HG03135 (cell line): ENCODE measurements around the gene METTL6.
"Not testable (repeated sequence)": the region's sequence is repeated elsewhere in the genome, so short reads cannot be mapped to it uniquely, and the experiment has no call there.

Experiments used
- ATAC-seq: cut with Tn5 transposase; IDR thresholded peaks from one replicate; pipeline ENCODE4 v1.9.1; 2021; ENCODE audit warnings: mild to moderate bottlenecking, moderate library complexity; ENCODE audit not compliant: unreplicated experiment

METTL6 gene

GRCh38 chr3:15451216-15452113 lies 24.1 kb upstream of the METTL6 start:
- ATAC-seq: no peak

GRCh38 chr3:15450438-15451215 lies 23.3 kb upstream of the METTL6 start:
- no peak for ATAC-seq

- ATAC-seq: no peak
Measured at GRCh38 chr3:15449489-15450224, 22.3 kb upstream of the METTL6 start.

- no peak for ATAC-seq
Measured at GRCh38 chr3:15443826-15444524, 16.6 kb upstream of the METTL6 start.

- no peak for ATAC-seq
Measured at GRCh38 chr3:15440891-15441290, 13.5 kb upstream of the METTL6 start.

GRCh38 chr3:15439476-15439875 lies 12.1 kb upstream of the METTL6 start:
- ATAC-seq: no peak

GRCh38 chr3:15438983-15439382 lies 11.6 kb upstream of the METTL6 start:
- ATAC-seq: no peak

GRCh38 chr3:15436246-15436645 lies 8.9 kb upstream of the METTL6 start:
- ATAC-seq: no peak

GRCh38 chr3:15434756-15435155 lies 7.4 kb upstream of the METTL6 start:
- ATAC-seq: no peak

- ATAC-seq: no peak
Measured at GRCh38 chr3:15433531-15433930, 6.2 kb upstream of the METTL6 start.

- ATAC-seq: no peak
Measured at GRCh38 chr3:15431256-15431837, 4.0 kb upstream of the METTL6 start.

- ATAC-seq: no peak
Measured at GRCh38 chr3:15430624-15431023, 3.3 kb upstream of the METTL6 start.

GRCh38 chr3:15429080-15429479 lies 1.7 kb upstream of the METTL6 start:
- ATAC-seq: no peak

- ATAC-seq: no peak
Measured at GRCh38 chr3:15428539-15428938, 1.2 kb upstream of the METTL6 start.

GRCh38 chr3:15427981-15428380 lies 637 bp upstream of the METTL6 start:
- ATAC-seq: no peak

- peak; percentile 5 for ATAC-seq
Measured at GRCh38 chr3:15426579-15427118, 695 bp downstream of the METTL6 start.

- ATAC-seq: no peak
Measured at GRCh38 chr3:15420871-15421270, 6.5 kb downstream of the METTL6 start.

GRCh38 chr3:15410966-15411365 lies 16.4 kb downstream of the METTL6 start:
- not testable (repeated sequence) for ATAC-seq

- ATAC-seq: no peak
Measured at GRCh38 chr3:15409774-15410173, 17.6 kb downstream of the METTL6 start.

GRCh38 chr3:15409239-15409638 lies 18.1 kb downstream of the METTL6 start:
- ATAC-seq: no peak
